IPS-18a (cell line): Measurements from ENCODE around the gene CACFD1.

ENCODE experiments used
- H3K27ac ChIP-seq: one replicate; pipeline ENCODE4 v1.5.1; 2013; ENCODE audit warnings: low read length
- H3K27me3 ChIP-seq: one replicate; pipeline ENCODE4 v1.6.1; 2013; ENCODE audit warnings: mild to moderate bottlenecking, low read length; ENCODE audit not compliant: control insufficient read depth, insufficient read depth
- H3K36me3 ChIP-seq: one replicate; pipeline ENCODE4 v1.6.1; 2013; ENCODE audit warnings: low read depth, low read length; ENCODE audit not compliant: control insufficient read depth
- H3K4me1 ChIP-seq: one replicate; pipeline ENCODE4 v1.6.1; 2013; ENCODE audit warnings: low read depth, low read length; ENCODE audit not compliant: control insufficient read depth
- H3K4me3 ChIP-seq: one replicate; pipeline ENCODE4 v1.5.1; 2013; ENCODE audit warnings: low read length
- H3K9ac ChIP-seq: one replicate; pipeline ENCODE4 v1.6.1; 2013; ENCODE audit warnings: mild to moderate bottlenecking, low read length, moderate library complexity
- H3K9me3 ChIP-seq: one replicate; pipeline ENCODE4 v1.6.1; 2013; ENCODE audit warnings: low read depth, low read length; ENCODE audit not compliant: control insufficient read depth

The CACFD1 gene

GRCh38 chr9:133427658-133428348 lies 32.0 kb upstream of the CACFD1 start:
- Histone ChIP-seq H3K9ac (peak overlapping the region; percentile 41), H3K9me3 (no peaks in the 10 kb centered on the region), H3K27me3 (peaks cover 19% of the 10 kb centered on the region), H3K4me1 (peaks cover 6% of the 10 kb centered on the region), H3K27ac (no peak overlapping the region), H3K36me3 (no peaks in the 10 kb centered on the region), H3K4me3 (peak overlapping the region; percentile 67)

- H3K9me3 ChIP-seq, result no peaks in the 10 kb centered on the region
- H3K4me3 ChIP-seq, result peak overlapping the region; percentile 56
- H3K36me3 ChIP-seq, result no peaks in the 10 kb centered on the region
- no peak overlapping the region for H3K27ac ChIP-seq
- no peak overlapping the region for H3K9ac ChIP-seq
- peaks cover 19% of the 10 kb centered on the region for H3K27me3 ChIP-seq
- peaks cover 6% of the 10 kb centered on the region for H3K4me1 ChIP-seq
These were observed 31.1 kb upstream of the CACFD1 start for GRCh38 chr9:133428617-133429101.

- Histone ChIP-seq H3K4me3 (peak overlapping the region; percentile 56), H3K36me3 (no peaks in the 10 kb centered on the region), H3K27me3 (peaks cover 19% of the 10 kb centered on the region), H3K27ac (no peak overlapping the region), H3K4me1 (peaks cover 6% of the 10 kb centered on the region), H3K9ac (no peak overlapping the region), H3K9me3 (no peaks in the 10 kb centered on the region)
These were observed 30.6 kb upstream of the CACFD1 start for GRCh38 chr9:133429214-133429613.

- Histone ChIP-seq H3K27me3 (peaks cover 19% of the 10 kb centered on the region), H3K27ac (no peak overlapping the region), H3K36me3 (no peaks in the 10 kb centered on the region), H3K9ac (peak overlapping the region; percentile 32), H3K4me1 (peaks cover 6% of the 10 kb centered on the region), H3K4me3 (peak overlapping the region; percentile 56), H3K9me3 (no peaks in the 10 kb centered on the region)
These were observed 30.1 kb upstream of the CACFD1 start for GRCh38 chr9:133429641-133430161.

GRCh38 chr9:133430244-133430643 lies 29.5 kb upstream of the CACFD1 start:
- peak overlapping the region; percentile 56 for H3K4me3 ChIP-seq
- H3K9ac ChIP-seq, result no peak overlapping the region

GRCh38 chr9:133433351-133433843 lies 26.4 kb upstream of the CACFD1 start:
- H3K4me1 ChIP-seq, result no peaks in the 10 kb centered on the region
- no peak overlapping the region for H3K9ac ChIP-seq
- H3K4me3 ChIP-seq, result no peak overlapping the region
- H3K36me3 ChIP-seq, result no peaks in the 10 kb centered on the region
- H3K9me3 ChIP-seq, result no peaks in the 10 kb centered on the region
- peaks cover 10% of the 10 kb centered on the region for H3K27me3 ChIP-seq
- no peak overlapping the region for H3K27ac ChIP-seq

More at GRCh38 chr9:133430244-133430643, 29.5 kb upstream of the CACFD1 start:
- no peak overlapping the region for H3K27ac ChIP-seq
- H3K36me3 ChIP-seq, result no peaks in the 10 kb centered on the region
- H3K4me1 ChIP-seq, result peaks cover 6% of the 10 kb centered on the region
- H3K27me3 ChIP-seq, result peaks cover 19% of the 10 kb centered on the region
- H3K9me3 ChIP-seq, result no peaks in the 10 kb centered on the region

- Histone ChIP-seq H3K27me3 (no peaks in the 10 kb centered on the region), H3K36me3 (no peaks in the 10 kb centered on the region), H3K9ac (no peak overlapping the region), H3K27ac (no peak overlapping the region), H3K4me3 (no peak overlapping the region), H3K4me1 (no peaks in the 10 kb centered on the region), H3K9me3 (no peaks in the 10 kb centered on the region)
These were observed 23.1 kb upstream of the CACFD1 start for GRCh38 chr9:133436681-133437080.

GRCh38 chr9:133437753-133438531 lies 21.8 kb upstream of the CACFD1 start:
- H3K27ac ChIP-seq, result no peak overlapping the region
- no peak overlapping the region for H3K4me3 ChIP-seq
- H3K27me3 ChIP-seq, result no peaks in the 10 kb centered on the region
- H3K9ac ChIP-seq, result no peak overlapping the region
- no peaks in the 10 kb centered on the region for H3K4me1 ChIP-seq
- H3K9me3 ChIP-seq, result no peaks in the 10 kb centered on the region
- H3K36me3 ChIP-seq, result no peaks in the 10 kb centered on the region

GRCh38 chr9:133439337-133439736 lies 20.4 kb upstream of the CACFD1 start:
- no peaks in the 10 kb centered on the region for H3K36me3 ChIP-seq
- H3K4me1 ChIP-seq, result no peaks in the 10 kb centered on the region
- H3K27ac ChIP-seq, result no peak overlapping the region
- no peak overlapping the region for H3K9ac ChIP-seq
- no peaks in the 10 kb centered on the region for H3K27me3 ChIP-seq
- H3K9me3 ChIP-seq, result no peaks in the 10 kb centered on the region
- no peak overlapping the region for H3K4me3 ChIP-seq

- Histone ChIP-seq H3K27me3 (no peaks in the 10 kb centered on the region), H3K4me3 (no peak overlapping the region), H3K9me3 (no peaks in the 10 kb centered on the region), H3K27ac (no peak overlapping the region), H3K9ac (no peak overlapping the region), H3K36me3 (no peaks in the 10 kb centered on the region), H3K4me1 (no peaks in the 10 kb centered on the region)
These were observed 18.9 kb upstream of the CACFD1 start for GRCh38 chr9:133440874-133441273.

- Histone ChIP-seq H3K27me3 (no peaks in the 10 kb centered on the region), H3K4me3 (no peak overlapping the region), H3K36me3 (no peaks in the 10 kb centered on the region), H3K9me3 (no peaks in the 10 kb centered on the region), H3K9ac (no peak overlapping the region), H3K27ac (no peak overlapping the region), H3K4me1 (no peaks in the 10 kb centered on the region)
These were observed 18.2 kb upstream of the CACFD1 start for GRCh38 chr9:133441571-133441970.
